Endothelial cell (in vitro differentiated cells): ENCODE measurements around the gene LRP1B. TPM values are rescaled to one million over a fixed set of nuclear protein-coding genes. Genes with fewer than 3 reads are reported as not detected.

Experiments
- DNase-seq: peaks from one replicate; pipeline ENCODE4 v3.0.0; 2021; ENCODE audit warnings: low spot score
- H3K27ac Mint-ChIP-seq: one replicate; pipeline ENCODE4 v1.8.0; 2021; ENCODE audit warnings: mixed read lengths, inconsistent platforms; ENCODE audit not compliant: unreplicated experiment
- H3K27me3 Mint-ChIP-seq: one replicate; pipeline ENCODE4 v1.8.0; 2021; ENCODE audit warnings: mild to moderate bottlenecking, moderate library complexity, mixed read lengths, inconsistent platforms; ENCODE audit not compliant: unreplicated experiment
- H3K36me3 Mint-ChIP-seq: one replicate; pipeline ENCODE4 v1.8.0; 2021; ENCODE audit warnings: mild to moderate bottlenecking, low read depth, mixed read lengths, inconsistent platforms; ENCODE audit not compliant: unreplicated experiment
- H3K4me1 Mint-ChIP-seq: one replicate; pipeline ENCODE4 v1.8.0; 2021; ENCODE audit warnings: mild to moderate bottlenecking, mixed read lengths, inconsistent platforms; ENCODE audit not compliant: unreplicated experiment
- H3K4me3 Mint-ChIP-seq: one replicate; pipeline ENCODE4 v1.8.0; 2021; ENCODE audit warnings: mild to moderate bottlenecking, mixed read lengths, inconsistent platforms; ENCODE audit not compliant: unreplicated experiment
- H3K9me3 Mint-ChIP-seq: one replicate; pipeline ENCODE4 v1.8.0; 2021; ENCODE audit warnings: mixed read lengths, inconsistent platforms; ENCODE audit not compliant: unreplicated experiment
- total RNA-seq: library from RNA; stranded (reverse); fragmentation: NEBNext Ultra II Directional; extraction: Animal tissue kit (Norgen Biotek cat#: 25700); gene quantifications from one replicate; pipeline ENCODE4 v1.2.1, GENCODE V29; 2021; ENCODE audit not compliant: unreplicated experiment
- TF ChIP-seq, protein P1 (sequence below): fragments of 200-600 bp; sonication (generic); IDR thresholded peaks from one replicate; pipeline ENCODE4 v1.5.0; 2021; ENCODE audit warnings: antibody characterized with exemption; ENCODE audit not compliant: unreplicated experiment

Gene LRP1B
- total RNA-seq, 1 donor from 2014 or later, result 1.4 TPM

DNA sequence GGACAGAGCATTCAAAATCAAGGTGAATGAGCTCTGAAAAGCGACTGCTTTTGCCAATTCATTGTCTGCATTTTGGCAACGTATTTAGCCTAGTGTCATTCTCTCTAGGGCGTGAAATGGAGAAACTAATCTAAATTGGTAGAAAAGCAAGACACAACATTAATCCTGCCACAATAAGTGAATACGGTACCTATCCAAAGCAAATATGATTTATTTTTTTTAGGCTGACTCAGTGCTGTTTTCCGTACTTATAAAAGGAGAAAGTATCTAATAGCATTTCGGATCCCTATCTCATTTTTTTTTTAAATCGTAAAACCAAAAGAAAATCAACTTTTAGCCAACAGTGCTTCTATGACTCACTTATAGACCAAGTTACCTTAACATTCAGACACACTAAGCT is 672.5 kb downstream of the LRP1B start:
- H3K9me3 Mint-ChIP-seq, result no peaks in the 10 kb centered on the region
- H3K27me3 Mint-ChIP-seq, result peaks cover 1% of the 10 kb centered on the region
- no peak overlapping the region for H3K4me3 Mint-ChIP-seq
- H3K4me1 Mint-ChIP-seq, result peaks cover 3% of the 10 kb centered on the region
- H3K27ac Mint-ChIP-seq, result no peak overlapping the region
- TF ChIP-seq, protein P1, sequence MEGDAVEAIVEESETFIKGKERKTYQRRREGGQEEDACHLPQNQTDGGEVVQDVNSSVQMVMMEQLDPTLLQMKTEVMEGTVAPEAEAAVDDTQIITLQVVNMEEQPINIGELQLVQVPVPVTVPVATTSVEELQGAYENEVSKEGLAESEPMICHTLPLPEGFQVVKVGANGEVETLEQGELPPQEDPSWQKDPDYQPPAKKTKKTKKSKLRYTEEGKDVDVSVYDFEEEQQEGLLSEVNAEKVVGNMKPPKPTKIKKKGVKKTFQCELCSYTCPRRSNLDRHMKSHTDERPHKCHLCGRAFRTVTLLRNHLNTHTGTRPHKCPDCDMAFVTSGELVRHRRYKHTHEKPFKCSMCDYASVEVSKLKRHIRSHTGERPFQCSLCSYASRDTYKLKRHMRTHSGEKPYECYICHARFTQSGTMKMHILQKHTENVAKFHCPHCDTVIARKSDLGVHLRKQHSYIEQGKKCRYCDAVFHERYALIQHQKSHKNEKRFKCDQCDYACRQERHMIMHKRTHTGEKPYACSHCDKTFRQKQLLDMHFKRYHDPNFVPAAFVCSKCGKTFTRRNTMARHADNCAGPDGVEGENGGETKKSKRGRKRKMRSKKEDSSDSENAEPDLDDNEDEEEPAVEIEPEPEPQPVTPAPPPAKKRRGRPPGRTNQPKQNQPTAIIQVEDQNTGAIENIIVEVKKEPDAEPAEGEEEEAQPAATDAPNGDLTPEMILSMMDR, result no peak
- H3K36me3 Mint-ChIP-seq, result no peaks in the 10 kb centered on the region
- DNase-seq, result no peak

DNA sequence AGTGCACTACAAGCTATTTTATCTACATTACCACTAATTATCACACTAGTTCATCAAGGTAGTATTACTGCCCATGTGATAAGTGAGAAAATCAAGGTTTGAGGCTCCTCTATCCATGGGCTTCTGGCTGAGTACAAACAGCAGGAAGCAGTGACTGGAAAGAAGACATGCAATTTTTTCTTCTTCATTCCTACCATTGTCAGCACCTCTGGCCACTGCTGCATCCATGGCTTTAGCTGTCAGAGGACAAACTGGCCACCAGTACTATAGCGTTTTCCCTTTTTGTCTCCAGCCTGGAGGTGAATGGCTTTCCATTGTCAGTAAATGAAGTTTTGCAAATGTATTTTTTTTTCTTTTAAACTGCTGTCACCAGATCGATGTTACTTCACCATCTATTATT is 674.9 kb downstream of the LRP1B start:
- H3K4me3 Mint-ChIP-seq, result no peak overlapping the region
- H3K27me3 Mint-ChIP-seq, result peaks cover 1% of the 10 kb centered on the region
- TF ChIP-seq, protein P1, result no peak
- DNase-seq, result no peak
- H3K36me3 Mint-ChIP-seq, result no peaks in the 10 kb centered on the region
- no peaks in the 10 kb centered on the region for H3K9me3 Mint-ChIP-seq
- no peak overlapping the region for H3K27ac Mint-ChIP-seq
- H3K4me1 Mint-ChIP-seq, result peaks cover 3% of the 10 kb centered on the region

GRCh38 chr2:141455211-141455826 is 675.5 kb downstream of the LRP1B start:
- TF ChIP-seq, protein P1, result no peak
- H3K9me3 Mint-ChIP-seq, result no peaks in the 10 kb centered on the region
- no peaks in the 10 kb centered on the region for H3K36me3 Mint-ChIP-seq

DNA sequence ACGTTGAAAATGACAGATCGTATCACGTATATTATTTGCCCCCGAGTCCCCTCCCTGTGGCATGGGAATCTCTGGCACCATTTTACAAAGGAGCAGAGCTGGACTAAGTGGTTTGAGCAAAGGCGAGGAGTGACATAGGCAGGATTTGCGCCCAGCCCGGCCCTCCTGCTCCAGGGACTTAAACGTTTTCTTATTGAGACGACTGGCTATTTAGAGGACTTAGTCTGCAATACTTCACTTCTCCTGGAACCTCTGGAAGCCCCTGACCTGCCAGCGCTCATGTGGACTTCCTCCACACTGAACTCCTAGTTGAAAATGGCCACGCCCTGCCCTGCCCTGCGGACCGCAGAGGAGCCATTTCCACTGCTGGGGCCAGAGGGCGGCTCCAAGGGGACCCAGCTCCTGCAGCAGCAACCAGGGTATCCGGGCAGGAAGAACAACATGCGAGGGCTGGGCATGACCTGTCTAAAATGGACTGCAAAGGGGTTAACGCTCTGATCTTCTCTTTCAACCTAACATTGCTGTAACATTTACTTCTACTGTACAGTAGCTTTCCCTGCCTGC is 690.7 kb downstream of the LRP1B start:
- Mint-ChIP-seq H3K27me3 (no peaks in the 10 kb centered on the region), H3K36me3 (no peaks in the 10 kb centered on the region), H3K9me3 (no peaks in the 10 kb centered on the region), H3K4me3 (no peak overlapping the region), H3K27ac (no peak overlapping the region), H3K4me1 (no peaks in the 10 kb centered on the region)
- no peak for DNase-seq
- TF ChIP-seq, protein P1, result no peak

More at GRCh38 chr2:141455211-141455826, 675.5 kb downstream of the LRP1B start:
- Mint-ChIP-seq H3K4me1 (peaks cover 3% of the 10 kb centered on the region), H3K27ac (no peak overlapping the region), H3K4me3 (no peak overlapping the region), H3K27me3 (peaks cover 1% of the 10 kb centered on the region)
- DNase-seq, result no peak

DNA sequence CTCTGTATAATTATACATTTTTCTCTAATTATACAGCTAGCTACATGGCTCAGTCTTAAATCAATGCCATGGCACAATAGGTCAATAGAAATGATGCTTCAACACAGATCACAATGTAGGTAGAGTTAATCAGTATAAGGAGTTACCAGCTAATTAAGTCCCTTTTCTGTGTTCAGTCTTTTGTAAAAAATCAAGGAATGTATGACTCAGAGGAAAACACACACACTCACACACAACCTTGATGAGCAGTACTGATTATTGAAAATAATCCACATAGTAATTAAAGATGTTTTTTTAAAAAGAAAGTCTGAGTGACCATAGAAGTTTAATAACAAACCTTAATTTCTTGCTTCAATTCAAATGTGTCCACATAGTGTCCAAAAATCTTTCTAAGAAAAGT is 691.3 kb downstream of the LRP1B start:
- TF ChIP-seq, protein P1, result no peak
- H3K9me3 Mint-ChIP-seq, result no peaks in the 10 kb centered on the region
- no peak overlapping the region for H3K4me3 Mint-ChIP-seq
- no peaks in the 10 kb centered on the region for H3K36me3 Mint-ChIP-seq
- DNase-seq, result no peak
- no peaks in the 10 kb centered on the region for H3K4me1 Mint-ChIP-seq
- H3K27ac Mint-ChIP-seq, result no peak overlapping the region
- H3K27me3 Mint-ChIP-seq, result no peaks in the 10 kb centered on the region
